ENCODE data around the gene CLNK. TPM values are rescaled to one million over a fixed set of nuclear protein-coding genes. Genes with fewer than 3 reads are reported as not detected.

CLNK gene
- total and polyA plus RNA-seq, 4 donors = under 0.01 to 0.01 (median under 0.01) TPM; not detected in 1

- Histone ChIP-seq H3K36me3 (ENCODE audit: control insufficient read depth in 4 of 4, insufficient read depth in 3 of 4, low read depth in 1 of 4, low read length in 3 of 4) (no peaks in the 10 kb centered on the region), H3K4me1 (ENCODE audit: control insufficient read depth in 4 of 4, insufficient read depth in 4 of 4, low read length in 3 of 4) (no peaks in the 10 kb centered on the region), H3K4me3 (ENCODE audit: low read depth in 1 of 3, low read length in 3 of 3) (no peak overlapping the region), H3K9me3 (ENCODE audit: control insufficient read depth in 4 of 4, low read length in 3 of 4) (no peaks in the 10 kb centered on the region), H3K27me3 (ENCODE audit: control insufficient read depth in 4 of 4, insufficient read depth in 4 of 4, low read length in 3 of 4) (no peaks in the 10 kb centered on the region), H3K27ac (ENCODE audit: low read depth in 1 of 2, low read length in 2 of 2) (no peak overlapping the region), H3K9ac (ENCODE audit: low read depth in 1 of 2, low read length in 2 of 2) (no peak overlapping the region)
- DNase-seq (ENCODE audit: low spot score) = no peak
- 77% methylated on average over 3 of the region's 3 CpGs for WGBS
- TF ChIP-seq HNF4G (IDR thresholded peaks at IDR 0.05) (no peak), MAX (IDR thresholded peaks at IDR 0.05) (no peak), RXRA (IDR thresholded peaks at IDR 0.05) (no peak)
Measured at GRCh38 chr4:10682397-10682796, 2.2 kb downstream of the CLNK start.

- no peak overlapping the region for H3K4me3 ChIP-seq (ENCODE audit: low read depth in 1 of 3, low read length in 3 of 3)
- no peaks in the 10 kb centered on the region for H3K36me3 ChIP-seq (ENCODE audit: control insufficient read depth in 4 of 4, insufficient read depth in 3 of 4, low read depth in 1 of 4, low read length in 3 of 4)
- DNase-seq (ENCODE audit: low spot score) = no peak
- H3K4me1 ChIP-seq (ENCODE audit: control insufficient read depth in 4 of 4, insufficient read depth in 4 of 4, low read length in 3 of 4) = no peaks in the 10 kb centered on the region
- 77% methylated on average over 5 of the region's 5 CpGs for WGBS
- peaks cover 0 to 1% (median 0%) of the 10 kb centered on the region in 4 donors for H3K27me3 ChIP-seq (ENCODE audit: control insufficient read depth in 4 of 4, insufficient read depth in 4 of 4, low read length in 3 of 4)
- H3K27ac ChIP-seq (ENCODE audit: low read depth in 1 of 2, low read length in 2 of 2) = no peak overlapping the region
- TF ChIP-seq YY1 (IDR thresholded peaks at IDR 0.05) (no peak), NR2F2 (IDR thresholded peaks at IDR 0.05) (no peak), MAX (IDR thresholded peaks at IDR 0.05) (no peak), HNF4A (conservative IDR thresholded peaks at IDR 0.05) (no peak), FOXA1 (IDR thresholded peaks at IDR 0.05) (no peak), FOXA2 (IDR thresholded peaks at IDR 0.05) (no peak), RXRA (IDR thresholded peaks at IDR 0.05) (no peak), TAF1 (conservative IDR thresholded peaks at IDR 0.05) (no peak), GABPA (IDR thresholded peaks at IDR 0.05 in 1 of 2, conservative IDR thresholded peaks at IDR 0.05 in 1 of 2) (no peak), ZBTB33 (IDR thresholded peaks at IDR 0.05) (no peak), EGR1 (IDR thresholded peaks at IDR 0.05; ENCODE audit: low read depth in 2 of 2) (no peak)
- H3K9me3 ChIP-seq (ENCODE audit: control insufficient read depth in 4 of 4, low read length in 3 of 4) = no peaks in the 10 kb centered on the region
- no peak overlapping the region for H3K9ac ChIP-seq (ENCODE audit: low read depth in 1 of 2, low read length in 2 of 2)
Measured at GRCh38 chr4:10677796-10678497, 6.6 kb downstream of the CLNK start.

- Histone ChIP-seq H3K9me3 (ENCODE audit: control insufficient read depth in 4 of 4, low read length in 3 of 4) (no peaks in the 10 kb centered on the region), H3K9ac (ENCODE audit: low read depth in 1 of 2, low read length in 2 of 2) (no peak overlapping the region), H3K4me1 (ENCODE audit: control insufficient read depth in 4 of 4, insufficient read depth in 4 of 4, low read length in 3 of 4) (no peaks in the 10 kb centered on the region), H3K36me3 (ENCODE audit: control insufficient read depth in 4 of 4, insufficient read depth in 3 of 4, low read depth in 1 of 4, low read length in 3 of 4) (no peaks in the 10 kb centered on the region), H3K4me3 (ENCODE audit: low read depth in 1 of 3, low read length in 3 of 3) (no peak overlapping the region), H3K27ac (ENCODE audit: low read depth in 1 of 2, low read length in 2 of 2) (no peak overlapping the region), H3K27me3 (ENCODE audit: control insufficient read depth in 4 of 4, insufficient read depth in 4 of 4, low read length in 3 of 4) (peaks cover 0 to 3% (median 1%) of the 10 kb centered on the region in 4 donors)
- DNase-seq (ENCODE audit: low spot score) = no peak
- WGBS = 73% methylated on average over 5 of the region's 5 CpGs
- TF ChIP-seq RAD21 (IDR thresholded peaks at IDR 0.05) (no peak), SP1 (IDR thresholded peaks at IDR 0.05) (no peak), JUND (IDR thresholded peaks at IDR 0.05) (no peak), REST (IDR thresholded peaks at IDR 0.05) (no peak), ATF3 (IDR thresholded peaks at IDR 0.05) (no peak), ZBTB33 (IDR thresholded peaks at IDR 0.05) (no peak), GABPA (IDR thresholded peaks at IDR 0.05 in 1 of 2, conservative IDR thresholded peaks at IDR 0.05 in 1 of 2) (no peak), RXRA (IDR thresholded peaks at IDR 0.05) (no peak), HNF4G (IDR thresholded peaks at IDR 0.05) (no peak), HNF4A (conservative IDR thresholded peaks at IDR 0.05) (no peak), YY1 (IDR thresholded peaks at IDR 0.05) (no peak)
Measured at GRCh38 chr4:10673817-10674369, 10.7 kb downstream of the CLNK start.
